HT-29 (cell line): ENCODE measurements around the gene CDK11A. TPM values are rescaled to one million over a fixed set of nuclear protein-coding genes. Genes with fewer than 3 reads are reported as not detected.
A peak's percentile ranks its signal among the peaks of the same experiment; 100 is the strongest.
"Not testable (repeated sequence)": the region's sequence is repeated elsewhere in the genome, so short reads cannot be mapped to it uniquely, and the experiment has no call there.

Source experiments
- DNase-seq: peaks from one replicate; pipeline ENCODE4 v3.0.0-alpha.2; 2015; ENCODE audit warnings: low spot score
- total RNA-seq: library from RNA; depleted of rRNA; stranded (reverse); fragments of >200 nt; shearing (Covaris generic); gene quantifications from 2 replicates; pipeline ENCODE4 v1.2.3, GENCODE V29; 2014

The CDK11A gene
- total RNA-seq, 1 experiment from 2014 or later: 62.9 TPM

GRCh38 chr1:1754051-1754815 lies 30.1 kb upstream of the CDK11A start:
- DNase-seq: no peak

- DNase-seq: no peak
These were observed 29.4 kb upstream of the CDK11A start for GRCh38 chr1:1753607-1754005.

DNA sequence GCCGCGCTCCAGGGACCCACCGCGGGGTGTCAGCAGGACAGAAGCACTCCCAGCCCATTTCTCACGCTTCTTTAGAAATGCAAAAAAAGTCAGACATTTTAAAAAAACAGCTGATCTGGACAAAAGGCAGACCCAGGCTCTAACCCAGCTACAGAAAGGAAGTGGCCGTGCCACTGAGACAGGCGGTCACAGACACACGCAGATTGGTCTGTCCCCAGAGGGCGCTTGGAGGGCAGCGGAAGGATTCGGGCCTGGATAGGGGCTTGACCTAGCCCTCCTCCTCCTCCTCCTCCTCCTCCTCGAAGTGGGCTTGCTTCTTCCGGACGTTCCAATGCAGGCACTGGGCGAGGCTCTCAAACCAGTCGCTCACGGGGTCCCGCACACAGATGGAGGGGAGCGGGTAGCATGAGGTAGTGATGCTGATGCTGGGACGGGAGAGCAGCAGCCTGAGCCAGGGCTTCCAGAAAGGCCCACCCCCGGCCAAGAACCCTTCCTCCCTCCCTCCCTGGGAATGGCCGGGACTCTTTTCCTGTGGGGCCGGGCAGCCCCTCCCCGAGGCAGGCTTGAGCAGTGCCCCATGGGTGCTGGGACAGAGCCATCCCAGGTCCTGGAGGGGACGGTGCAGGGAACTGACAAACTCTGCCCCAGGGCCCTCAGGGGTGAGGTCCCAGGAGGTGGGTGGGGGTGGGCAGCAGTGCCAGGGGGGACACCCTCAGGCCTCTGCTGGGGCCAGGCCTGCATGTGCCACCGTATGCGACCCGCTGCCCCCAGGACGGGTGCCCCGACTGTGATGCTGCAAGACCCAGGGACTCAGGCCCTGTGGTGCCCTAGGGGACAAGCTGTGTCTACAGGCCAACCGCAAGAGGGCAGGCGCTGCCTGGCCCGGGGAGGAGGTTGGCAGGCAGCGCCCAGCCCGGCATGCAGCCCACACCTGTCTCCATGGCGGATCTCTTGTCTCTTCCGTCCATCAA lies 28.8 kb upstream of the CDK11A start:
- DNase-seq: no peak

DNA sequence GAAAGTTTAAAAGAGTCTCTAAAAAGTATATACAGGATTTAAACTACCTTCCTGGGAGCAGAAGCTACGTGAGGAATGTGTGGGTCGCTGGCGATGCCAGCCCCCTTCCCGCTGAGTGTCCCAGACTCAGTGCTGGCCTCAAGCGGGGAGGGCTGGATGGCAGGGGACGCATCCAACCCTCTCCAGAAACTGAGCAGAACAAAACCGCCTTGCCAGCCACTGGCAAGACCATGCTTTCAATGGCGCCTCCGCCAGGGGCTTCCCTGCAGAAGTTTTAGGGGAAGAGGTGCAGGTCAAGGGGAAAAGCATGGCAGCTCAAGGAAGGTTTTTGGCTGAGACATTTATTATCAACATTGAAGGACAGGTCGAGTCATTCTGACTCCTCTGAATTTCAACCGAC lies 28.0 kb upstream of the CDK11A start:
- no peak for DNase-seq

- not testable (repeated sequence) for DNase-seq
These were observed 25.8 kb upstream of the CDK11A start for GRCh38 chr1:1749941-1750340.

DNA sequence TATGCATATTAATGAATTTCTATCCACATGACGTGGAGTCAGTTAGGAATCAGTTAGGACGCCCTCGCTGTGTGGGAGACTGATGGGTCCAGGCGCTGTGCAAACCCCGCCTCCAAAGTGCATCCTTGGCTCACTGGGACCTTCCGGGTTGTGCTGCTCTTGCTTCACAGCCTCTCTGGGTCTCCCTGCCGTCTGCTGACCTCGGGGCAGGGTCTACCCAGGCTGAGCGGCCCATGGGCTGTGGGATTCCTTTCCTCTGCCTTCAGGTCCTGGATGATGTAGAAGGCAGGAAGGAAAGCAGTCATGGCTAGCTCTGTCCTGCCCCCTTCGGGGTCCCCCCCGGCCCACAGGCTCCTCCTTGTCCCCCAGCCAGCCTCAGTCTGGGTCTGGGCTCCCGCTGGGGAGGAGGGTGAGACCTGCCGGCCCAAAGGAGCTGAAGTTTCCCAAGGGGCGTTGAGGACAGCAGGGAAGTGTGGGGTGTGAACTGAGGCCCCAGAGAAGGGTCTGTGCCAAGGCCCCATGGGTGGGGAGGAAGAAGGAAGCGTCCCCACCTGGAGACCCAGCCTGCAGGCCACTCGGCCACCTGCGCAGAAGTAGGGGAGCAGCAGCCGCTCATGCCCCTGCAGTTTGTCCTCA lies 24.6 kb upstream of the CDK11A start:
- DNase-seq: no peak

DNA sequence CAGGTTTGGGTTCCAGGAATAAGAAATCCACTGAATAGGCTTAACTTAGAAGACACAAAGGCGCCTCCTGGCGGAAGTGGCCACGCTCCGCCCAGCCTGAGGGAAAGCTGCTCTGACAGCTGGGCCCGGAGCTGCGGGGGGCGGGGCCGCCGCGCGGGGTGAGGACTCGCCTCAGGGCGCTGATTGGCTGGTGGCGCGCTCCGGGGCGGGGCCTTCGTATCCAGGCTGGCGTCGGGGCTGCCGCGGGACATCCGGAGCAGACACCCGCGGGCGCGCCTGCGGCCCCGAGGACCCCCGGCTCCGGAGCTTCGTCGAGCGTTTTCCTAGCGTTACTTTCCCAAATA lies 22.4 kb upstream of the CDK11A start:
- not testable (repeated sequence) for DNase-seq

DNA sequence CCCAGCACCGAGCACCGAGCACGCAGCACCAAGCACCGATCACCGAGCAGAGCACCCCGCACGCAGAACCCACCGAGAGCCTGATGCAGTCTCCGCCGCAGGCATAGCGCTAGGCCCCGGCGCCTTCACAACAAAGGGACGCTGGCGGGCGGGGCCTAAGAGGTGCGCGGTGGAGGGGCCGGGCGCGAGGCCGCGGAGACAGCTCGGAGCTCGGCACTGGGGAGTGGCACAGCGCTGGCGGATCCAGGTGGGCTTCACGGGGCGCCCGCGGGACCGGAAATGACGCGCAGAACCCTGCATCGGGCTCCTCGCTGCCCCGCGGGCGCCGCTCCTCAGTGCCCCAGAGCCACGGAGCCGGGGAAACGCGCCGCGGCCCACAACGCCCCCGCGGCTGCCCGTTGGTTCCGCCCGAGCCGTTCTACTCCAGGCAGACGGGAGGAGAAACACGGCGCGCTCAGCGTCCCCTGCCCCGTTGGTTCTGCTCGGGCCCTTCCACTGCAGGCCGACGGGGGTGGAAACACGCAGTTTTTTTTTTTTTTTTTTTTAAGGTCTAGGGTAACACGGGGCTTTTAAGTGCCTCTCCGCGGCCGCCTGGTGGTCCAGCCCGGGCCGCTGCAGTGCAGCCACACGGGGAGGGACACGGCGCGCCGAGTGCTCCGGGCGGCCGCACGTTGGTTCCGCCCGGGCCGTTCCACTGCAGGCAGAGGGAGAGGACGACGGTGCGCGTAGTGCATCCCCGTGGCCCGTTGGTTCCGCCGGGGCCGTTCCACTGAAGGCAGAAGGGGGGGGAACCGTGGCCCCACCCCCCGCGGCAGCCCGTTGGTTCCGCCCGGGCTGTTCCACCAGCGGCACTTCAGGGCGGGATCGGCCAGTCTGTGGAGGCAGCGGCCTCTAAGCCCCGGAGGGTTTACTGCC lies 21.8 kb upstream of the CDK11A start:
- DNase-seq: peak; percentile 23

DNA sequence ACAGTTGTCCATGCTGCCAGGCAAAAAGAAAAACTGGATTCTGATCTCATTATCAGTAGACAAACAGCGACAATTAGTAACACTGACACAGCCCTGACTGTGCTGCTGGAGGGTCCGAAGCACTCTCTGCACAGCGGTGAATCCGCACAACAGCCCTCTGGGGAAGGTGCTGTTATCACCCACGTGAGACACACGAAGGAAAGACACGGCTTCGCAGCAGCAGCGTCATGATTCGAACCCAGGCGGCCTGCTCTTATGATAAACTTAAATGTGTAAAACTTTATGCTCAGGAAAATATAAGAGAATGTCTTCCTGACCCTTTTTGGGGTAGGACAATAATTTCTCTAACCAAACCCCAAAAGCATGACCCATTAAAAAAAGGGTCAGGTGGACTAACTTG lies 18.4 kb upstream of the CDK11A start:
- DNase-seq: not testable (repeated sequence)

- not testable (repeated sequence) for DNase-seq
These were observed 16.9 kb upstream of the CDK11A start for GRCh38 chr1:1741013-1741412.

DNA sequence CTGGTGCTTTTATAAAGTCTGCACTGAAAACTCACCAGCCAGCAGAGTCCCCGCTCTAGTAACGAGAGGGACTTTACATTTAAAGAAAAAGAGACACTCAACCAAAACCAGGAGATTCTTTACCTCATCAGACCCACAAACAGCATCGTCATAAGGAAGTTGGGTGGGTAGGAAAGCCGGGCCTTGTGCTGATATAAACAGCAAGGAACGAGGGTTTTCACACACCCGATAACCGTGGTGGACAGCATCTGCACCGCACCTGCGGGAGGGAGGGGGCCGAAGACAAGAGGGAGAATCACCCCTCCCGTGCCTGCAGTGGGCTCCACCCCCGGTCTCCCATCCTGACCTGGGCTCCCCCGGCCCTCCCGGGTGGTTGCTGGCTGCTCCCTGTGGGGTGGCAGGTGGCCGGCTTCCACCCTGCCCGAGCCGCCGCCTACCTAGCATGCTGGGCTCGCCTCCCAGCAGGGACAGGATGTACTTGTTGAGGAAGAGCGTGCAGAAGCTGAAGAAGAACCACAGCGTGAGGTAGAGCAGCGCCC lies 14.7 kb upstream of the CDK11A start:
- not testable (repeated sequence) for DNase-seq

GRCh38 chr1:1737675-1738590 lies 13.8 kb upstream of the CDK11A start:
- not testable (repeated sequence) for DNase-seq

GRCh38 chr1:1732381-1732780 lies 8.2 kb upstream of the CDK11A start:
- no peak for DNase-seq

GRCh38 chr1:1730870-1731269 lies 6.7 kb upstream of the CDK11A start:
- no peak for DNase-seq

DNA sequence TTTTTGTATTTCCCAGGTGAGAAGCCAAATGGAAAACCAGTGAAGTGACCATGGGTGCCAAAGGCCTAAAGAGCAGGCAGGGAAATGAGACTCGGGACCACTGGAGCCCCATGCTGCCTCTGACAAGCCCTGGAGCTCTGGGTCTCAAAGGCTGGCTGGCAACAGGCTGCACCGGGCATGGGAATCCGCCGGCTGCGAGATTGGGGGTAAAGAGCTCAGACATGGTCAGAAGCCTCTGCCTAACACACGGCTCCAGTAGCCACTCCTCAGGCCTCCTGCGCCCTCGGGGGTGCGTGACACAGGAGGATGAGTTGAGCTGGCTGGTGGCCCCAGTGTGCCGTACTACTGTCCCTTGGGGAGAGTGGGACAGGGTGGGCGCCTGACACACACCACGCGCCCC lies 6.1 kb upstream of the CDK11A start:
- DNase-seq: not testable (repeated sequence)

DNA sequence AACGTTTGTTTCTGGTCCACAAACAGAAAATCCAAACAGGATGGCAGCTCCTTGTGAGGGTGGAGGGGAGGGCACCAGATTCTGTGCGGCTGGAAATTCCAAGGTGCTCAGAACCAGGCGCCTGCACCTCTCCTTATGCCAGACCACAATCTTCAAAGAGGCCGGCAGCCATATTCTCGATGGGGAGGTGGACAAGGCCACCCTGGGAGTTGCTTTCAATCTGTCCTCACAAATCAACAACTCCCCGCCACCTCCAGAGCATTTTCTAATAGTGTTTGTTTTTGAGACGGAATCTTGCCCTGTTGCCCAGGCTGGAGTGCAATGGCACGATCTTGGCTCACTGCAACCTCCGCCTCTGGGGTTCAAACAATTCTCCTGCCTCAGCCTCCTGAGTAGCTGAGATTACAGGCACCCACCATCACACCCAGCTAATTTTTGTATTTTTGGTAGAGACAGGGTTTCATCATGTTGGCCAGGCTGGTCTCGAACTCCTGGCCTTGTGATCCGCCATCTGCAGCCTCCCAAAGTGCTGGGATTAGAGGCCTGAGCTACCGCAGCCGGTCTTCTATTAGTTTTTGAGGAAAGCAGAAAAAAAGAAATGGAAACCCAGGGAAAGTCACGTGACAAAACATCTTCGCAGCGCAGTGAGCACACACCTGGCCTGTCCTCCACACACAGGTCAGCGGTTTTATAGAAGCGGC lies 5.1 kb upstream of the CDK11A start:
- DNase-seq: not testable (repeated sequence)

- not testable (repeated sequence) for DNase-seq
These were observed 4.3 kb upstream of the CDK11A start for GRCh38 chr1:1728308-1729005.

- not testable (repeated sequence) for DNase-seq
These were observed 3.0 kb upstream of the CDK11A start for GRCh38 chr1:1727131-1727651.
